Stimulated activated CD8-positive, alpha-beta memory T cell treated with anti-CD3 and anti-CD28 coated beads, Interleukin-15, amount 100 ng/mL, for 4 hours (primary cell): ENCODE measurements around the gene ZNF592.

Experiments used
- DNase-seq, 2 donors: peaks; one replicate each; pipeline ENCODE4 v3.0.0-alpha.2; 2020; ENCODE audit warnings: low read depth in 2 of 2

Gene ZNF592

DNA sequence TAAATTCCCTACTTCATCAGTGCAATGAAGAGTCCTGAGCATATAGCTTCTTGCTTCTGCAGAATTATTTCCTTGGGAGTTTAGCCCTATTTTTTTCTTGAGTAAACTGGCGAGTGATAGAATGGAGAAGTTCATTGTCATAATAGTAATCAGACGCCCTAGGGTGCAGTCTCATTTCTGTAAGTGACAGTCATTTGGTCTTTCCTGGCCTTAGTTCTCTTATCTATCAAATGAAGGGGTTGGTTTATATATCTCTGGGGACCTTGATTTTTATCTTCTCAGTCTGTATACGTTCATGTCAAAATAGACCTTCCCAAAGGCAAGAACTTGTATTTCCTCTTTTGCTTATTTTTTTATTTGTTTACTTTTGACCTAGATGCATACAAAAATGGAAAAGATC, 58.8 kb downstream of the ZNF592 start:
- DNase-seq, result no peak

- DNase-seq, result no peak
Measured at GRCh38 chr15:84810073-84810840, 61.9 kb downstream of the ZNF592 start.

GRCh38 chr15:84811151-84811550, 62.8 kb downstream of the ZNF592 start:
- DNase-seq, result no peak

- DNase-seq, result no peak
Measured at GRCh38 chr15:84811828-84812227, 63.4 kb downstream of the ZNF592 start.

GRCh38 chr15:84812842-84813241, 64.5 kb downstream of the ZNF592 start:
- no peak for DNase-seq

DNA sequence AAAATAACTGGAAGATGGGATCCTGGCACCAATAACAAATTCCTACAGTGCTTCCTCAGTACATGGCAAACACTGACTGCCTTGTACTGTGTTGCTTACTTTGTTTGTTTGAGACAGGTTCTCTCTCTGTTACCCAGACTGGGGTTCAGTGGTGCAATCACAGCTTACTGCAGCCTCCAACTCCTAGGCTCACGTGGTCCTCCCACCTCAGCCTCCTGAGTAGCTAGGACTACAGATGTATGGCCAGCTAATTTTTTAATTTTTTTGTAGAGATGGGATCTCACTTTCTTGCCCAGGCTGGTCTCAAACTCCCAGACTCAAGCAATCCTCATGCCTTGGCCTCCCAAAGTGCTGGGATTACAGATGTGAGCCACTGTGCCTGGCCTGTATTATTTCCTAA, 65.0 kb downstream of the ZNF592 start:
- DNase-seq, result no peak

GRCh38 chr15:84813931-84814330, 65.5 kb downstream of the ZNF592 start:
- no peak for DNase-seq

GRCh38 chr15:84814916-84815315, 66.5 kb downstream of the ZNF592 start:
- DNase-seq, result no peak

- no peak for DNase-seq
Measured at GRCh38 chr15:84816694-84817465, 68.5 kb downstream of the ZNF592 start, which contains the start of gene ALPK3. TSS of gene ALPK3 (plus strand) at chr15:84817356. CDS start at chr15:84817453, 97 bp downstream.

GRCh38 chr15:84817466-84818081, 69.2 kb downstream of the ZNF592 start:
- no peak for DNase-seq

GRCh38 chr15:84818261-84819131, 70.1 kb downstream of the ZNF592 start:
- no peak for DNase-seq

DNA sequence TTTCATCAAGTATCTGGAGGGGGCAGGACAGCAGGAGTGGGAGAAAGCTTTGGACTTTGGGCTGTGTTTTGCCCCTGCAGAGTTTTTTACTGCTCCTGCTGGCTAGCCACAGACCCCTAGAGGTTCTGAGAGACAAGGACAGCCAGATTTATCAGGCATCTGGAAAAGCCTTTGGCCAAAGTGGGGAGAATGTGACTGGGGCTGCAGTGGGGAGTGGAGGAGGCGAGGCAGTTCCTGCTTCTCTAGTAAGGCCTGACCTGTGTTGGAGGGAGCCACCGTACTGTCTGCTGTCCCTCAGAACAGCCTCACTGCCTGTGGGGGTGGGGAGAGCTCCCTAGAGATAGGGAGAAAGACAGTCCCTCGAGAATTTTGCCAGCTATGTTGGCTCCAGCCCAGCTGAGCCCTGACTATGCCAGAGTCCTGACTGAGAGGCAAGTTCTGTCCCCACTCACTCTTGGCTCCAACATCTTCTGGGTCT, 70.9 kb downstream of the ZNF592 start:
- DNase-seq, result no peak

- no peak for DNase-seq
Measured at GRCh38 chr15:84819791-84820190, 71.4 kb downstream of the ZNF592 start.

DNA sequence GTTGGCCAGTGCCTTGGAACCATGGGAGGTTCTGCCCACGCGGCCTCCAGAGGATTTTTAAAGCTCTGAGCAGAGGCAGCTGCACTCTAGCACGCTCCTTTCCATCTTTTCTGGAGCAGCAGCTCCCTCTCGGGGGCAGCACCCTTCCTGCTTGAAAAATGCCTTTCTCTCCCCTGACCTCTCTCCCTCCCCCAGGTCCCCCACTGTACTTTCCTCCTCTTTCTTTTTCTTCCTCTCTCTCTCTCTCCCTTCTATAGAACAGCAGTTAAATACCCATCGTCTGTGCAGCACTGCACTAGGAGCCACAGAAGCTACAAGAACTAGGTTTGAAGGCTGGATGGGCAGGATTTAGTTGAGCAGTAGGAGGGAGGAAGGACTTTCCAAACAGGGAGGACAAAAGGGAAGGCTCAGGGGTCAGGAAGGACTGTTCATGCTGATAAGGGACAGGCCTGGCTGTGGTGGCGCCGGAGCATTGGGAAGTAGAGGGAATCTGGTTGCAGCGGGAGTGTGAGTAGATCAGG, 73.2 kb downstream of the ZNF592 start:
- no peak for DNase-seq

DNA sequence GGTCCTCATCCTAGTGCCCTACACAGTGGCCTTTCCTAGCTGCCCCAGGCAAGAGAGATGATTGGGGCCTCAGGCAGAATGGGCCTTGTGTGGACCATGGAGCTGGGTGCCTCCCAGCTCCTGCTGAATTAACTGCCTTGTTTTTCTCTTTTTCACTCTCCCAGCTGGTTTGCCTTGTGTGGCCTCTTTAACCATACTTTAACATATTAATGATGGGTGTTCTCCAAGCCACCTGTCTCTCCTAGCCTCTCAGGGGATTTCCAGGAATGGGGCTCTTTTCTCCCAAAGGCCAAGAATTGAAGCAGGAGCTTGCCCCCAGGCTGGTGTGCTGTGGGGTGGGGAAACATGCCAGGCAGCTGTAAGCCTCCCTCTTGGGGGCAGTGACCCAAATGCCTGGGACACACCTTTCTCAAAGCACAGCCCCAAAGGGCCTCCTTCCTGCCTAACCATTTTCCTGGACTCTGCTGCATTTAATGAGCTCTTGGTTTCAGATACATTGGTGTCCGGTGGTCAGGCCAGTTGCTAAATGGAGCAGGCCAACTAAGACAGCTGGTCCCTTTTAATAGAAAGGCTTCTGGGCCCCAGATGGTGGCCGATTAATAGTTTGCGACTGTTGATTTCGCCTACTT, 74.4 kb downstream of the ZNF592 start:
- no peak for DNase-seq

DNA sequence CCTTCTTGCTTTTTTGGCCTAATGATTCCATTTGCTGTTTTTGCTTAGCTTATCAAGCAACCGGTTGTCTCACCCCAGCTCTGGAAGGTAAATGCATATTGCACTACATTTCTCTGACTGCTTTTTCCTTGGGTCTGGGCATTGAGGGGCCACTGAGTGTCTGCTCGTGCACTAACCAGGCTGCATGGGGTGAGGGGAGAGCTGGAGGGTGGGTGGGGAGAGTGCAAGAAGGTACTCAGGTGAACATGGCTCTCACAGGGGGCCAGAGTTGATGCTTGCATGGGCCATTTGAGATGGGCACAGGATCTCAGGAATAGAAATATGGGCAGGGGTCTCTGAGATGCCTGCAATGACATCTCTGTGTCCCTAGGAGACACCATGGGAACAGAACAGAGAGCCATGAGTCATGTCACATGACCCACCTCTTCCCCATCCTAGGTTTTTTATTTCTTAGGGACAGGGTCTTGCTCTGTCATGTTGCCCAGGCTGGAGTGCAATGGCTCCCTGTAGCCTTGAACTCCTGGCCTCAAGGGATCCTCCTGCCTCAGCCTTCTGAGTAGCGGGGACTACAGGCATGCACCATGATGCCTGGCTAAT, 75.0 kb downstream of the ZNF592 start:
- no peak for DNase-seq

DNA sequence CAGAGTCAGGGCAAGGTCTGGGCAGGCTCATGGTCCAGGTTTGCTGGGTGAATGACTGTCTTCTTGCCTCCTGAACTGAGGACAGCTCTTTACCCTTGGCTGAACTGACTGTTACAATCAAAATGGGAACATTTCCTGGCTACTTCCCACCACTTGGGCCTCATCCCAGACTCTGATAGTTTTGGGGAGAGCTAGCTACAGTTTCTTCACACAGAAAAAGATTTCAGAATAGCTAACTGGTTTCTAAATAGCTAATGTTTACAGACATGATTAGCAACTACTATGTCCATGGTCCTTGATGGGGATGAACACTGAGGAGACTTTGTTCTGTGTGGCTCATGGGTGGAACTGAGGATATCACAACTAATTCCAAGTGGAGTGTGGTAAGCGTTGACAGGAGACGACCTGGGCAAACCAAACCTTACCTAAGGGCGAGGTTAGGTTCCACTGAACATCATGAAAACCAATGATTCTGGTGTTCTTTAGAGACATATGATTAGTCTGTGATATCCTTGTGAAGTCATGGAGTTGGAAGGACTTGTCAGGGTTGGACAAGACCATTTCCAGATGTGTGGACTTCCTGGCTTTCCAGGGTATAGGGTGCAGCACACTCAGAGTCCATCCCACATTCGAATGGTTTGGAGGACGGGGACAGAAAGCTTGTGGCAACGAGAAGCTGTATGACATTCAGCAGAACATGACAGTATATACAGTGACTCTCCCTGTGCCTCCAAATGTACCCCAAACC, 76.0 kb downstream of the ZNF592 start:
- no peak for DNase-seq

DNA sequence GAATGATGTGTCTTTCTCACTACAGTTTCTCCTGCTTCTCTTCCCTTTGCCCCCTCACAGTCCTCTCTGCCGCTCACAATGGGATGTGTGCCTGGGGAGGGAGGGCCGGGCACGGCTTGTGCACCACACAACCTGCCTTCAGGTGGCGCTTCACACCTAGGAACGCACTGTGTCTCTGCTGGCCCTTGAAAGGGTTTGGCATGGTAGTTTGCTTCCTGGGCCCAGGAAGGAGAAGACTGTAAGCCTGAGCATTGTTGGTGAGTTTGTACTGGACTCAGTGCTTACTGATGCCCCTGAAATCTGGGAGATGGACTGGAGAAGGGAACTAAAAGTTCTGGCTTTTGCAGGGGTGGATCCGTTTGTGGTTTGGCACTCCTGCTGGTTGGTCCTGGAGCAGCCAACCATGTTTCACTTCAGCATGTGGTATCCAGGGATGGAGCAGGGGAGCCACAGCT, 78.0 kb downstream of the ZNF592 start:
- DNase-seq, result no peak

GRCh38 chr15:84827246-84827645, 78.9 kb downstream of the ZNF592 start:
- no peak for DNase-seq
